DND-41 (cell line): ENCODE results near the gene NFIB.

Experiments used
- ATAC-seq: fragments of 200-7000 bp; cut with Tn5 transposase; 3 replicates; pipeline ENCODE4 v1.9.1; 2021; ENCODE audit warnings: low read depth; ENCODE audit not compliant: insufficient read depth
- DNase-seq: peaks from one replicate; pipeline ENCODE4 v3.0.0-alpha.2; 2020
- H2AFZ ChIP-seq: 2 replicates; pipeline ENCODE4 v1.6.0; 2012; ENCODE audit warnings: low read depth, low read length
- H3K27ac ChIP-seq: 2 replicates; pipeline ENCODE4 v1.5.1; 2012; ENCODE audit warnings: low read length, inconsistent platforms
- H3K27me3 ChIP-seq: fragments of 200-600 bp; sonication (generic); 2 replicates; pipeline ENCODE4 v1.6.0; 2012; ENCODE audit warnings: low read length, mild to moderate bottlenecking, inconsistent platforms; ENCODE audit not compliant: insufficient read depth, poor library complexity
- H3K36me3 ChIP-seq: 2 replicates; pipeline ENCODE4 v1.5.1; 2012; ENCODE audit warnings: low read length, inconsistent platforms; ENCODE audit not compliant: insufficient read depth
- H3K4me1 ChIP-seq: 2 replicates; pipeline ENCODE4 v1.5.1; 2012; ENCODE audit warnings: mild to moderate bottlenecking, low read length; ENCODE audit not compliant: insufficient read depth
- H3K4me2 ChIP-seq: 2 replicates; pipeline ENCODE4 v1.6.0; 2012; ENCODE audit warnings: mild to moderate bottlenecking, moderate library complexity, low read length, inconsistent platforms; ENCODE audit not compliant: insufficient read depth
- H3K4me3 ChIP-seq, 2 experiments: fragments of 200-600 bp in 1 of 2; shearing (Covaris generic) in 1 of 2; 2 replicates each; pipeline ENCODE4 v1.5.1; 2012 to 2016; ENCODE audit warnings: inconsistent platforms in 2 of 2, low read length in 2 of 2, mild to moderate bottlenecking in 2 of 2, low read depth in 1 of 2, moderate library complexity in 1 of 2
- H3K79me2 ChIP-seq: 2 replicates; pipeline ENCODE4 v1.6.0; 2012; ENCODE audit warnings: low read length, inconsistent platforms; ENCODE audit not compliant: insufficient read depth
- H3K9ac ChIP-seq: 2 replicates; pipeline ENCODE4 v1.6.0; 2012; ENCODE audit warnings: low read depth, mild to moderate bottlenecking, inconsistent platforms, low read length, moderate library complexity
- H3K9me3 ChIP-seq: 2 replicates; pipeline ENCODE4 v1.5.1; 2012; ENCODE audit warnings: low read length, moderate library complexity, mild to moderate bottlenecking, inconsistent platforms; ENCODE audit not compliant: insufficient read depth, severe bottlenecking
- H4K20me1 ChIP-seq: 2 replicates; pipeline ENCODE4 v1.6.0; 2012; ENCODE audit warnings: low read length; ENCODE audit not compliant: insufficient read depth
- CTCF ChIP-seq: IDR thresholded peaks from 2 replicates; pipeline ENCODE4 v1.5.1; 2012; ENCODE audit warnings: borderline replicate concordance, low read length, moderate library complexity, mild to moderate bottlenecking; ENCODE audit not compliant: poor library complexity, severe bottlenecking; ENCODE audit errors: extremely low read depth
- EZH2 ChIP-seq: IDR thresholded peaks from 3 replicates; pipeline ENCODE4 v1.6.1; 2012; ENCODE audit warnings: borderline replicate concordance, low read depth, mild to moderate bottlenecking, moderate library complexity, low read length, inconsistent platforms; ENCODE audit not compliant: severe bottlenecking

The NFIB gene

GRCh38 chr9:14278291-14278721, 35.6 kb downstream of the NFIB start:
- Histone ChIP-seq H3K4me1 (no peaks in the 10 kb centered on the region), H3K27ac (no peak overlapping the region), H3K9me3 (no peaks in the 10 kb centered on the region), H3K79me2 (no peaks in the 10 kb centered on the region), H4K20me1 (no peaks in the 10 kb centered on the region), H3K4me3 (no peak overlapping the region), H2AFZ (no peak overlapping the region), H3K9ac (no peak overlapping the region), H3K36me3 (no peaks in the 10 kb centered on the region), H3K4me2 (no peak overlapping the region), H3K27me3 (no peaks in the 10 kb centered on the region)
- no peak for TF ChIP-seq CTCF
- TF ChIP-seq EZH2, result no peak
- ATAC-seq (no peak), DNase-seq (no peak)

GRCh38 chr9:14277761-14278160, 36.2 kb downstream of the NFIB start:
- Histone ChIP-seq H2AFZ (no peak overlapping the region), H3K27me3 (no peaks in the 10 kb centered on the region), H3K27ac (no peak overlapping the region), H3K9me3 (no peaks in the 10 kb centered on the region), H3K9ac (no peak overlapping the region), H3K79me2 (no peaks in the 10 kb centered on the region), H4K20me1 (no peaks in the 10 kb centered on the region), H3K4me1 (no peaks in the 10 kb centered on the region), H3K4me3 (no peak overlapping the region), H3K36me3 (no peaks in the 10 kb centered on the region), H3K4me2 (no peak overlapping the region)
- TF ChIP-seq EZH2, result no peak
- no peak for TF ChIP-seq CTCF
- DNase-seq (no peak), ATAC-seq (no peak)

GRCh38 chr9:14277244-14277643, 36.7 kb downstream of the NFIB start:
- no peak for DNase-seq
- Histone ChIP-seq H3K27ac (no peak overlapping the region), H4K20me1 (no peaks in the 10 kb centered on the region), H2AFZ (no peak overlapping the region), H3K9ac (no peak overlapping the region), H3K4me3 (no peak overlapping the region), H3K4me2 (no peak overlapping the region), H3K36me3 (no peaks in the 10 kb centered on the region), H3K79me2 (no peaks in the 10 kb centered on the region), H3K27me3 (no peaks in the 10 kb centered on the region), H3K4me1 (no peaks in the 10 kb centered on the region), H3K9me3 (no peaks in the 10 kb centered on the region)
- TF ChIP-seq EZH2 (no peak), CTCF (no peak)
- ATAC-seq, result no peak

GRCh38 chr9:14275331-14275730, 38.6 kb downstream of the NFIB start:
- Histone ChIP-seq H3K27ac (no peak overlapping the region), H3K9me3 (no peaks in the 10 kb centered on the region), H3K36me3 (no peaks in the 10 kb centered on the region), H3K4me1 (no peaks in the 10 kb centered on the region), H2AFZ (no peak overlapping the region), H4K20me1 (no peaks in the 10 kb centered on the region), H3K4me2 (no peak overlapping the region), H3K4me3 (no peak overlapping the region), H3K27me3 (no peaks in the 10 kb centered on the region), H3K9ac (no peak overlapping the region), H3K79me2 (no peaks in the 10 kb centered on the region)
- ATAC-seq (no peak), DNase-seq (no peak)
- TF ChIP-seq EZH2, result no peak
